K562 (cell line): ENCODE data around the gene ST7. TPM values are rescaled to one million over a fixed set of nuclear protein-coding genes. Genes with fewer than 3 reads are reported as not detected.

ENCODE experiments used
- ATF4 ChIP-seq: fragments of 450-650 bp; formaldehyde crosslinking; IDR thresholded peaks from 2 replicates; pipeline ENCODE4 v1.4.0; 2022; ENCODE audit warnings: mild to moderate bottlenecking, moderate library complexity
- BACH1 ChIP-seq: fragments of 200-800 bp; sonication (Bioruptor generic); IDR thresholded peaks from 2 replicates; pipeline ENCODE4 v1.6.1; 2016; ENCODE audit warnings: missing genetic modification characterization, missing compliant biosample characterization
- BMI1 ChIP-seq: fragments of 150-350 bp; IDR thresholded peaks from 2 replicates; pipeline ENCODE4 v1.6.1; 2014; ENCODE audit warnings: low read length
- CGGBP1 ChIP-seq: fragments of 250-450 bp; sonication (Bioruptor Pico); IDR thresholded peaks from 2 replicates; pipeline ENCODE4 v1.9.0; 2021; ENCODE audit warnings: mild to moderate bottlenecking
- CHD1 ChIP-seq: fragments of 200-600 bp; sonication (generic); IDR thresholded peaks from one replicate; pipeline ENCODE4 v1.6.1; 2012; ENCODE audit warnings: mild to moderate bottlenecking, moderate library complexity, low read length, inconsistent platforms
- CSDE1 ChIP-seq, 2 experiments: fragments of 450-650 bp; IDR thresholded peaks; 2 replicates each; pipeline ENCODE4 v1.6.1; 2016; ENCODE audit warnings: mild to moderate bottlenecking in 1 of 2
- DACH1 ChIP-seq: fragments of 450-650 bp; IDR thresholded peaks from 2 replicates; pipeline ENCODE4 v1.6.1; 2018; ENCODE audit not compliant: partially characterized antibody
- DMBX1 ChIP-seq: fragments of 250-450 bp; sonication (Bioruptor Pico); IDR thresholded peaks from 2 replicates; pipeline ENCODE4 v1.8.0; 2022; ENCODE audit warnings: inconsistent platforms, mild to moderate bottlenecking, moderate library complexity, borderline replicate concordance
- ETV5 ChIP-seq: sonication (generic); formaldehyde crosslinking; IDR thresholded peaks from 2 replicates; pipeline ENCODE4 v1.4.0; 2020; ENCODE audit warnings: low read depth, mild to moderate bottlenecking, missing genetic modification reagents
- IRF9 ChIP-seq: fragments of 450-650 bp; IDR thresholded peaks from 2 replicates; pipeline ENCODE4 v1.6.1; 2016; ENCODE audit warnings: missing biosample characterization, missing genetic modification characterization
- MIER1 ChIP-seq: fragments of 450-650 bp; IDR thresholded peaks from 2 replicates; pipeline ENCODE4 v1.6.1; 2016; ENCODE audit warnings: antibody characterized with exemption, mild to moderate bottlenecking, low read depth
- MTA3 ChIP-seq: fragments of 450-650 bp; formaldehyde crosslinking; IDR thresholded peaks from 2 replicates; pipeline ENCODE4 v1.6.1; 2017; ENCODE audit warnings: mild to moderate bottlenecking, borderline replicate concordance
- RFX1 ChIP-seq: fragments of 450-650 bp; IDR thresholded peaks from 2 replicates; pipeline ENCODE4 v1.6.1; 2016; ENCODE audit warnings: mild to moderate bottlenecking, moderate library complexity
- RFX7 ChIP-seq: fragments of 250-450 bp; sonication (Bioruptor Pico); IDR thresholded peaks from 2 replicates; pipeline ENCODE4 v1.5.1; 2021; ENCODE audit warnings: mild to moderate bottlenecking
- SOX6 ChIP-seq: fragments of 450-650 bp; IDR thresholded peaks from 2 replicates; pipeline ENCODE4 v1.6.1; 2014; ENCODE audit warnings: mild to moderate bottlenecking
- STAT5A ChIP-seq: IDR thresholded peaks from 2 replicates; pipeline ENCODE4 v1.6.1; 2012; ENCODE audit warnings: low read length, inconsistent platforms, borderline replicate concordance
- TAL1 ChIP-seq: fragments of 450-650 bp; IDR thresholded peaks from 2 replicates; pipeline ENCODE4 v1.6.1; 2016; ENCODE audit warnings: mild to moderate bottlenecking
- VEZF1 ChIP-seq: fragments of 200-800 bp; sonication (Bioruptor generic); IDR thresholded peaks from 2 replicates; pipeline ENCODE4 v1.6.1; 2017; ENCODE audit warnings: missing genetic modification characterization, missing compliant biosample characterization
- ZBTB43 ChIP-seq: sonication (generic); formaldehyde crosslinking; IDR thresholded peaks from 2 replicates; pipeline ENCODE4 v1.8.0; 2023; ENCODE audit warnings: mild to moderate bottlenecking, missing genetic modification reagents
- ZNF277 ChIP-seq: fragments of 250-450 bp; sonication (Bioruptor Pico); IDR thresholded peaks from 2 replicates; pipeline ENCODE4 v1.8.0; 2022; ENCODE audit warnings: inconsistent platforms, mild to moderate bottlenecking, moderate library complexity, borderline replicate concordance
- polyA plus RNA-seq, 8 experiments: library from polyadenylated mRNA; depleted of rRNA in 4 of 8; stranded (reverse) in 5 of 8; unstranded in 3 of 8; fragments of >200 nt; fragmentation: Nextera tagmentation in 2 of 8; fragmentation: Illumina TruSeq in 1 of 8; extraction: Ambion mirVana in 2 of 8; extraction: Trizol in 1 of 8; gene quantifications; 2 replicates each; pipeline versions ENCODE4 v1.2.1 to v1.2.3, GENCODE V29; 2011 to 2014; ENCODE audit warnings: inconsistent platforms in 1 of 8, missing spikeins in 1 of 8
- total RNA-seq, 7 experiments: library from RNA; depleted of rRNA in 6 of 7; stranded (reverse); fragments of >200 nt in 6 of 7; fragmentation: Illumina TruSeq in 2 of 7; extraction: Trizol in 2 of 7; gene quantifications; 2 replicates each; pipeline versions ENCODE4 v1.2.1 to v1.2.3, GENCODE V29; 2011 to 2021; ENCODE audit warnings: low replicate concordance in 1 of 7

Gene ST7
- total and polyA plus RNA-seq, 9 of the 15 experiments (the other 6 are each of a cell fraction or from before 2014, with no cell fraction given) = 23.9 to 56.3 (median 36.9) TPM

- TF ChIP-seq VEZF1 (CRISPR knock-in tag) (0 out of 2 replicates have a peak, but pooled peaks have one; percentile 2), ZBTB43 (CRISPR knock-in tag) (no peak), SOX6 (peak; percentile 7; the same call in 1 of the 2 replicates), STAT5A (peak; percentile 57), CHD1 (no peak), RFX1 (peak; percentile 17; the same call in 1 of the 2 replicates), MTA3 (0 out of 2 replicates have a peak, but pooled peaks have one; percentile 11), DACH1 (peak; percentile 89), BMI1 (no peak), IRF9 (tag) (peak; percentile 66; the same call in 1 of the 2 replicates), BACH1 (tag) (peak; percentile 42; the same call in 1 of the 2 replicates), TAL1 (no peak; the same call in 1 of the 2 replicates), MIER1 (peak; percentile 34; the same call in 1 of the 2 replicates), CSDE1 (IDR thresholded peaks at IDR 0.05) (0 out of 4 replicates have a peak, but pooled peaks of 1 of the 2 experiments have one; percentile 39), ATF4 (CRISPR knock-in tag) (peak; percentile 77), ZNF277 (no peak), RFX7 (CRISPR knock-in tag) (no peak), ETV5 (CRISPR knock-in tag) (no peak), DMBX1 (CRISPR knock-in tag) (peak; percentile 56), CGGBP1 (CRISPR knock-in tag) (no peak)
Observed at GRCh38 chr7:117014099-117014656, 60.9 kb downstream of the ST7 start (continued).
